ENCODE measurements around the gene UGT1A10. TPM values are rescaled to one million over a fixed set of nuclear protein-coding genes. Genes with fewer than 3 reads are reported as not detected.

Gene UGT1A10
- total RNA-seq, 2 donors from 2014 or later: not detected

GRCh38 chr2:233760043-233760442 lies 123.8 kb downstream of the UGT1A10 start, which contains the start of gene UGT1A1:
Gene UGT1A1 (plus strand): TSS chr2:233760270. CDS start chr2:233760288, 18 bp downstream.
- intact Hi-C loops (cut with DNase I): no loop called here
- no peak for DNase-seq (ENCODE audit: low spot score)

- intact Hi-C loops (cut with DNase I): no loop called here
- no peak for DNase-seq (ENCODE audit: low spot score)
Measured at GRCh38 chr2:233761040-233761769, 125.0 kb downstream of the UGT1A10 start.

- DNase-seq (ENCODE audit: low spot score): no peak
- intact Hi-C loops (cut with DNase I): no loop called here
Measured at GRCh38 chr2:233764264-233764663, 128.0 kb downstream of the UGT1A10 start.

- no peak for DNase-seq (ENCODE audit: low spot score)
- intact Hi-C loops (cut with DNase I): loop anchor here in 1 of 2 donors (5.0 kb wide), 1 partner anchor 1683 kb away; no protein-coding TSS in a partner anchor
Measured at GRCh38 chr2:233764761-233765160, 128.5 kb downstream of the UGT1A10 start.

- intact Hi-C loops (cut with DNase I): loop anchor here in 1 of 2 donors (5.0 kb wide), 1 partner anchor 1681 kb away; no protein-coding TSS in a partner anchor
- DNase-seq (ENCODE audit: low spot score): no peak
Measured at GRCh38 chr2:233766416-233766815, 130.2 kb downstream of the UGT1A10 start.

GRCh38 chr2:233768076-233768475 lies 131.8 kb downstream of the UGT1A10 start:
- intact Hi-C loops (cut with DNase I): loop anchor here in 1 of 2 donors (5.0 kb wide), 1 partner anchor 1679 kb away; no protein-coding TSS in a partner anchor
- no peak for DNase-seq (ENCODE audit: low spot score)

GRCh38 chr2:233769260-233769659 lies 133.0 kb downstream of the UGT1A10 start:
- no peak for DNase-seq (ENCODE audit: low spot score)
- intact Hi-C loops (cut with DNase I): loop anchor here in 1 of 2 donors (5.0 kb wide), 1 partner anchor 1678 kb away; no protein-coding TSS in a partner anchor

GRCh38 chr2:233772153-233772552 lies 135.9 kb downstream of the UGT1A10 start:
- DNase-seq (ENCODE audit: low spot score): no peak
- intact Hi-C loops (cut with DNase I): no loop called here

- intact Hi-C loops (cut with DNase I): no loop called here
- DNase-seq (ENCODE audit: low spot score): no peak
Measured at GRCh38 chr2:233772583-233772982, 136.3 kb downstream of the UGT1A10 start.

- intact Hi-C loops (cut with DNase I): no loop called here
- no peak for DNase-seq (ENCODE audit: low spot score)
Measured at GRCh38 chr2:233773854-233774253, 137.6 kb downstream of the UGT1A10 start.

- intact Hi-C loops (cut with DNase I): no loop called here
- no peak for DNase-seq (ENCODE audit: low spot score)
Measured at GRCh38 chr2:233775414-233775813, 139.2 kb downstream of the UGT1A10 start.

GRCh38 chr2:233778030-233778429 lies 141.8 kb downstream of the UGT1A10 start, which contains the start of gene MROH2A:
Gene MROH2A (plus strand): TSS chr2:233778330. CDS start chr2:233779359, 1,029 bp downstream.
- intact Hi-C loops (cut with DNase I): no loop called here
- DNase-seq (ENCODE audit: low spot score): no peak

- intact Hi-C loops (cut with DNase I): no loop called here
- no peak for DNase-seq (ENCODE audit: low spot score)
Measured at GRCh38 chr2:233779722-233780121, 143.5 kb downstream of the UGT1A10 start.

GRCh38 chr2:233780771-233781170 lies 144.5 kb downstream of the UGT1A10 start:
- intact Hi-C loops (cut with DNase I): no loop called here
- no peak for DNase-seq (ENCODE audit: low spot score)

- intact Hi-C loops (cut with DNase I): no loop called here
- DNase-seq (ENCODE audit: low spot score): no peak
Measured at GRCh38 chr2:233789554-233789953, 153.3 kb downstream of the UGT1A10 start.

GRCh38 chr2:233791151-233791882 lies 155.1 kb downstream of the UGT1A10 start:
- DNase-seq (ENCODE audit: low spot score): no peak
- intact Hi-C loops (cut with DNase I): loop anchor here in 1 of 2 donors (5.0 kb wide), 1 partner anchor 286 kb away; no protein-coding TSS in a partner anchor

GRCh38 chr2:233791883-233792329 lies 155.7 kb downstream of the UGT1A10 start:
- intact Hi-C loops (cut with DNase I): loop anchor here in 1 of 2 donors (5.0 kb wide), 1 partner anchor 285 kb away; no protein-coding TSS in a partner anchor
- DNase-seq (ENCODE audit: low spot score): no peak

GRCh38 chr2:233792720-233793119 lies 156.5 kb downstream of the UGT1A10 start:
- no peak for DNase-seq (ENCODE audit: low spot score)
- intact Hi-C loops (cut with DNase I): loop anchor here in 1 of 2 donors (5.0 kb wide), 1 partner anchor 285 kb away; no protein-coding TSS in a partner anchor

- intact Hi-C loops (cut with DNase I): loop anchor here in 1 of 2 donors (5.0 kb wide), 1 partner anchor 284 kb away; no protein-coding TSS in a partner anchor
- no peak for DNase-seq (ENCODE audit: low spot score)
Measured at GRCh38 chr2:233793465-233794127, 157.3 kb downstream of the UGT1A10 start.
